HG03520 (cell line): ENCODE results near the gene NFIB.

Experiments used
- ATAC-seq: cut with Tn5 transposase; IDR thresholded peaks from one replicate; pipeline ENCODE4 v1.9.1; 2021; ENCODE audit warnings: mild to moderate bottlenecking, moderate library complexity; ENCODE audit not compliant: unreplicated experiment

The NFIB gene

GRCh38 chr9:14321517-14322130 is 7.7 kb upstream of the NFIB start:
- no peak for ATAC-seq

GRCh38 chr9:14320271-14321181 is 6.6 kb upstream of the NFIB start:
- no peak for ATAC-seq

GRCh38 chr9:14318934-14319580 is 5.1 kb upstream of the NFIB start:
- no peak for ATAC-seq

- ATAC-seq, result no peak
Measured at GRCh38 chr9:14318361-14318760, 4.4 kb upstream of the NFIB start.

GRCh38 chr9:14317667-14318320 is 3.9 kb upstream of the NFIB start:
- peak; percentile 26 for ATAC-seq

- no peak for ATAC-seq
Measured at GRCh38 chr9:14316602-14317300, 2.8 kb upstream of the NFIB start.

GRCh38 chr9:14315875-14316601 is 2.1 kb upstream of the NFIB start:
- ATAC-seq, result no peak

GRCh38 chr9:14314929-14315874 is 1.3 kb upstream of the NFIB start:
- peak; percentile 34 for ATAC-seq

- no peak for ATAC-seq
Measured at GRCh38 chr9:14314424-14314928, 535 bp upstream of the NFIB start.

- ATAC-seq, result no peak
Measured at GRCh38 chr9:14313378-14313940, 482 bp downstream of the NFIB start.

- ATAC-seq, result no peak
Measured at GRCh38 chr9:14312719-14313377, 1.1 kb downstream of the NFIB start.

GRCh38 chr9:14311956-14312685 is 1.8 kb downstream of the NFIB start:
- no peak for ATAC-seq

- ATAC-seq, result no peak
Measured at GRCh38 chr9:14311171-14311949, 2.6 kb downstream of the NFIB start.

GRCh38 chr9:14310311-14310710 is 3.6 kb downstream of the NFIB start:
- ATAC-seq, result no peak

- no peak for ATAC-seq
Measured at GRCh38 chr9:14309403-14309802, 4.5 kb downstream of the NFIB start.

GRCh38 chr9:14308853-14309145 is 5.1 kb downstream of the NFIB start:
- no peak for ATAC-seq
